ENCODE results near the gene P4HB. TPM values are rescaled to one million over a fixed set of nuclear protein-coding genes. Genes with fewer than 3 reads are reported as not detected.
A peak's percentile ranks its signal among the peaks of the same experiment; 100 is the strongest.

P4HB gene
- total and polyA plus RNA-seq, 12 donors, result 546 to 2,717 (median 934) TPM

GRCh38 chr17:81832608-81833159, 27.7 kb downstream of the P4HB start:
- H3K27ac ChIP-seq, result peak overlapping the region; percentile 39 to 82 (median 70)
- intact Hi-C loops (cut with DNase I), result no loop called here

GRCh38 chr17:81831957-81832607, 28.3 kb downstream of the P4HB start:
- H3K27me3 ChIP-seq, result no peaks in the 10 kb centered on the region
- TF ChIP-seq CTCF (IDR thresholded peaks at IDR 0.05) (no peak), POLR2A (IDR thresholded peaks at IDR 0.05) (no peak)
- H3K4me1 ChIP-seq (replicated peaks in 1 of 2), result peaks cover 16 to 27% of the 10 kb centered on the region in 2 donors
- intact Hi-C loops (cut with DNase I), result no loop called here
- H3K9me3 ChIP-seq (replicated peaks in 1 of 3), result no peaks in the 10 kb centered on the region
- WGBS, 4 donors, result 32 to 37% (median 36%) methylated on average over 18 of the region's 18 CpGs
- H3K27ac ChIP-seq, result peak overlapping the region; percentile 39 to 82 (median 70)
- peak in 1 of 7 donors; percentile 54 for DNase-seq
- no peaks in the 10 kb centered on the region for H3K36me3 ChIP-seq (replicated peaks in 1 of 2)
- H3K4me3 ChIP-seq, result peak overlapping the region; percentile 35 to 68 (median 46)

More at GRCh38 chr17:81832608-81833159, 27.7 kb downstream of the P4HB start:
- 0 to 1% (median 0%) methylated on average over 2 to 65 of the region's 65 CpGs for WGBS, 4 donors
- peak overlapping the region; percentile 35 to 68 (median 46) for H3K4me3 ChIP-seq
- H3K27me3 ChIP-seq, result no peaks in the 10 kb centered on the region
- TF ChIP-seq CTCF (IDR thresholded peaks at IDR 0.05) (no peak), POLR2A (IDR thresholded peaks at IDR 0.05) (no peak)
- H3K4me1 ChIP-seq (replicated peaks in 1 of 2), result peaks cover 16 to 27% of the 10 kb centered on the region in 2 donors
- no peaks in the 10 kb centered on the region for H3K36me3 ChIP-seq (replicated peaks in 1 of 2)
- H3K9me3 ChIP-seq (replicated peaks in 1 of 3), result no peaks in the 10 kb centered on the region
- peak in 3 of 7 donors; percentile 41 to 56 (median 52) for DNase-seq

- no peaks in the 10 kb centered on the region for H3K9me3 ChIP-seq (replicated peaks in 1 of 3)
- H3K27ac ChIP-seq, result peak overlapping the region in 2 of 5 donors; percentile 81 to 82
- H3K4me1 ChIP-seq (replicated peaks in 1 of 2), result peaks cover 16 to 27% of the 10 kb centered on the region in 2 donors
- peak overlapping the region in 1 of 4 donors; percentile 53 for H3K4me3 ChIP-seq
- H3K27me3 ChIP-seq, result no peaks in the 10 kb centered on the region
- DNase-seq, result no peak
- 77 to 95% (median 85%) methylated on average over 5 to 7 of the region's 7 CpGs for WGBS, 4 donors
- no peak for TF ChIP-seq CTCF (IDR thresholded peaks at IDR 0.05)
- no peak for TF ChIP-seq POLR2A (IDR thresholded peaks at IDR 0.05)
- no peaks in the 10 kb centered on the region for H3K36me3 ChIP-seq (replicated peaks in 1 of 2)
- intact Hi-C loops (cut with DNase I), result no loop called here
These were observed 28.8 kb downstream of the P4HB start for GRCh38 chr17:81831563-81831956.

DNA sequence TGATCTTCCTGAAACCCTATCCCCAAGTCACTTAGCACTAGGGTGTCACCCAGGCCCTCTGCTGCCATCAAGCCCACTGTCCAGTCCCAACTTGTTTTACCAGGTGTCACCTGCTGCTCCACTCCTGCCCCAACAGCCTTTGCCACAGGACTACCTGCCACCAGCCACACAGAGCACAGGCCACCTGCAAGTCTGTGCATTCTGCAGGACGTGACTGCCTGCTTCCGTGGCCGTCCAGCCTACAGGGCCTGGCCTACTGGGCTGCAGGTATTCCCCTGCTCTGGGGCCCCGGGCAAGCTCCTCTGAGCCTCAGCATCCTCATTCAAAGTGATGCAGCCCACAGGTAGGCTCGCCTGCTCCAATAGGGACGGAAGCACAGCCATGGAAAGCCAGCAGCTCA, 30.5 kb downstream of the P4HB start:
- no peak for DNase-seq
- intact Hi-C loops (cut with DNase I), result no loop called here
- TF ChIP-seq CTCF (IDR thresholded peaks at IDR 0.05), result no peak
- no peak for TF ChIP-seq POLR2A (IDR thresholded peaks at IDR 0.05)
- no peaks in the 10 kb centered on the region for H3K27me3 ChIP-seq
- no peaks in the 10 kb centered on the region for H3K9me3 ChIP-seq (replicated peaks in 1 of 3)
- WGBS, 4 donors, result 92 to 95% (median 93%) methylated on average over 5 to 6 of the region's 6 CpGs; no CpG with 5 or more reads in 1 of the 4 donors
- H3K27ac ChIP-seq, result no peak overlapping the region
- peaks cover 16 to 27% of the 10 kb centered on the region in 2 donors for H3K4me1 ChIP-seq (replicated peaks in 1 of 2)
- no peak overlapping the region for H3K4me3 ChIP-seq
- no peaks in the 10 kb centered on the region for H3K36me3 ChIP-seq (replicated peaks in 1 of 2)
